HG02852 (cell line): ENCODE measurements around the gene SLIT2.

Experiments used
- ATAC-seq: cut with Tn5 transposase; IDR thresholded peaks from one replicate; pipeline ENCODE4 v1.9.1; 2021; ENCODE audit warnings: mild to moderate bottlenecking, moderate library complexity; ENCODE audit not compliant: unreplicated experiment

Gene SLIT2

GRCh38 chr4:20298455-20298854 is 46.8 kb downstream of the SLIT2 start:
- no peak for ATAC-seq

DNA sequence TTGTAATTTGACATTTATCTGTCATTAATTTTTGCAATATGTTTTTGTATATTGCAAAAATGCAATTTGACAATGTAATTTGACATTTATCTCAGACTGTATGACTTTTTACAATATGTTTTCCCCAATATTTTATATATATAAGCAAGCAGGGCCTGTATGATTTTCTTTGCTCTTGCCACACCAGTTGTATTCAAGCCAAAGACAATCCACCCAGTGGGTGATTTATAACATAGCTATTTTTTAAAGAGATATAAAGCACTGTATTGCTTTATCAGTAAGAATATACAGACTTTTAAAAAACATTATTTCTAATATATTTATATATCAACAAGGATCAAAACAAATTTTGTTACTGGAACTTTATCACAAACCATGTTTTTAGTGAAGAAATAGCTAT is 47.3 kb downstream of the SLIT2 start:
- no peak for ATAC-seq

DNA sequence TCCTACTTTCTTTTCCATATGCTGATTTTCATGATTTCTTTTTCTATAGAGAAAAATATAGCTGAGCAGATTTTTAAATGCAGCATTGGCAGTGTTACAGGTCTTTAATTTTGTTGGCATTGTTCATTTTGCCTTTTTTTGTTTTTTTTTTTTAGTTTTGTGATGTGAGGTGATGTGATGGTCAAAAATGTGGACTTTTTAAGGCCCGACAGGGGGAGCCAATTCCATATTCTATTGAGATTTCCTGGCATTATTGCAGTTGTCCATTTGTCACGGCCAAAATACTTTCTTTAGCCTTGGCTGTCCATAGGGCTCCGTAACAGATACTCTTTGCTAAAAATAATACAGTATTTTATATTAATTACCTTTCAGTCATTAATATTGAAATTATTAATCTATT is 47.8 kb downstream of the SLIT2 start:
- no peak for ATAC-seq

- ATAC-seq = no peak
Observed at GRCh38 chr4:20301161-20301560, 49.5 kb downstream of the SLIT2 start.
